ENCODE data around the gene BCL2L11. TPM values are rescaled to one million over a fixed set of nuclear protein-coding genes. Genes with fewer than 3 reads are reported as not detected.

The BCL2L11 gene
- total RNA-seq, 1 donor from 2014 or later, result 11.4 TPM

DNA sequence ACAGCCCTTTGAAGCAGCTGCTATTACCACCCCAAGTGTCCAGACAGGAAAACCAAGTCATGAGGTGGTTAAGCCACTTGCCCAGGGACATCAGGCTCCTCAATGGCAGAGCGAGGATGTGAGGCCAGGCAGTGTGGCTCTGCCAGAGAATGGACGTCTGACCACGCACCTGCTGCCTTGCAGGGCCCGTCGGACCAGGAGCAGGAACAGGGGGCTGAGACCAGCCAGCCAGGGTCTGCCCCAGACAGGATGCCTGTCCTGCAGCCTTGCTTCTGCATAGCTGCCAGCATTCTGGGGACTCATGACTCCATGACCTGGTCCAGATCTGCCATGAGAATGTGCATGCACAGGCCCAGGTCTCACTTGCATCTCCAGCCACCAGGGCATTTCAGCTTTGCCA, 52.0 kb downstream of the BCL2L11 start:
- DNase-seq (ENCODE audit: low spot score), result no peak
- Mint-ChIP-seq H3K9me3 (ENCODE audit: low read depth) (no peaks in the 10 kb centered on the region), H3K27ac (ENCODE audit: unreplicated experiment) (no peak overlapping the region), H3K4me1 (ENCODE audit: low read depth) (peaks cover 16% of the 10 kb centered on the region), H3K36me3 (ENCODE audit: low read depth) (no peaks in the 10 kb centered on the region), H3K4me3 (ENCODE audit: unreplicated experiment) (no peak overlapping the region), H3K27me3 (ENCODE audit: low read depth) (peaks cover 3% of the 10 kb centered on the region)
- TF ChIP-seq, protein P1, sequence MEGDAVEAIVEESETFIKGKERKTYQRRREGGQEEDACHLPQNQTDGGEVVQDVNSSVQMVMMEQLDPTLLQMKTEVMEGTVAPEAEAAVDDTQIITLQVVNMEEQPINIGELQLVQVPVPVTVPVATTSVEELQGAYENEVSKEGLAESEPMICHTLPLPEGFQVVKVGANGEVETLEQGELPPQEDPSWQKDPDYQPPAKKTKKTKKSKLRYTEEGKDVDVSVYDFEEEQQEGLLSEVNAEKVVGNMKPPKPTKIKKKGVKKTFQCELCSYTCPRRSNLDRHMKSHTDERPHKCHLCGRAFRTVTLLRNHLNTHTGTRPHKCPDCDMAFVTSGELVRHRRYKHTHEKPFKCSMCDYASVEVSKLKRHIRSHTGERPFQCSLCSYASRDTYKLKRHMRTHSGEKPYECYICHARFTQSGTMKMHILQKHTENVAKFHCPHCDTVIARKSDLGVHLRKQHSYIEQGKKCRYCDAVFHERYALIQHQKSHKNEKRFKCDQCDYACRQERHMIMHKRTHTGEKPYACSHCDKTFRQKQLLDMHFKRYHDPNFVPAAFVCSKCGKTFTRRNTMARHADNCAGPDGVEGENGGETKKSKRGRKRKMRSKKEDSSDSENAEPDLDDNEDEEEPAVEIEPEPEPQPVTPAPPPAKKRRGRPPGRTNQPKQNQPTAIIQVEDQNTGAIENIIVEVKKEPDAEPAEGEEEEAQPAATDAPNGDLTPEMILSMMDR (IDR thresholded peaks at IDR 0.05), result no peak

DNA sequence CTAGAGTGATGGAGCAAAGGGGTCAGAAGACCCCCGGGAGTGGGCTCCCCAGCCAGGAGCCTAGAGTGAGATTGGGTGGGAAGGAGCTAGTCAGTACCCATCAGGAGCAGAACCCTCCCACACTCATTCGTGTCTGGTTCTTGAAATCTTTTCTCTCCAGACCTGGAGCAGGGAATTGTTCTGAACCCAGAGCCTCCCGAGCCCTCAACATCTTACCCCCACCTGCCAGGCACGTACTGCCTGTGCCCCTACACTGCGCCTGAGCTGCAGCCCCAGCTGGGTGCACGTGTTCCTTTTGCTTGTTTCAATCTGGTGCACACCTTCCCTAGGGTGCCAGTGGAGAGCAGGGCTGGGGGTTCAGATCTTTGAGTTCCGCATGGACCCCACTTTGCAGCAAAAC, 52.6 kb downstream of the BCL2L11 start:
- TF ChIP-seq, protein P1 (IDR thresholded peaks at IDR 0.05), result no peak
- Mint-ChIP-seq H3K27me3 (ENCODE audit: low read depth) (peaks cover 3% of the 10 kb centered on the region), H3K36me3 (ENCODE audit: low read depth) (no peaks in the 10 kb centered on the region), H3K9me3 (ENCODE audit: low read depth) (no peaks in the 10 kb centered on the region), H3K4me3 (ENCODE audit: unreplicated experiment) (no peak overlapping the region), H3K27ac (ENCODE audit: unreplicated experiment) (no peak overlapping the region), H3K4me1 (ENCODE audit: low read depth) (peaks cover 10% of the 10 kb centered on the region)
- DNase-seq (ENCODE audit: low spot score), result no peak

DNA sequence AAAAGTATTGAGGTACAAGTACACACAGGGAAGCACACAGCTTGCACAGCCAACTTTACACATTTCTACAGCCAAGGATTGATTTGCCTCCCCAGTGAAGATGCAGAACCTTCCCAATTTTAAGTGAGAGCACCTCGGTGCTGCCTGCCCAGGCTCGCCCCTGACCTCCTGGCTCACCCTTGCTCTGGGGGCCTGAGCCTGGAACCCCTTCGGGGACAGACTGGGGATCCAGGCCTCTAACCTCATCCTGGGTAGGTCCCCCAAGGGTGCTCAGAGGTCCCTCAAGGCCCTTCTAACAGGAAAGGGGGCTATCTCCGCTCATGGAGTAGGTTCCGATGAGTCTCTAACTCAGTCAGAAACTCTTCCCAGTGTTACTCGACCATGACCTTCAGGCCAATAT, 53.1 kb downstream of the BCL2L11 start:
- Mint-ChIP-seq H3K36me3 (ENCODE audit: low read depth) (no peaks in the 10 kb centered on the region), H3K9me3 (ENCODE audit: low read depth) (no peaks in the 10 kb centered on the region), H3K27me3 (ENCODE audit: low read depth) (peaks cover 3% of the 10 kb centered on the region), H3K4me3 (ENCODE audit: unreplicated experiment) (no peak overlapping the region), H3K4me1 (ENCODE audit: low read depth) (peaks cover 5% of the 10 kb centered on the region), H3K27ac (ENCODE audit: unreplicated experiment) (no peak overlapping the region)
- DNase-seq (ENCODE audit: low spot score), result no peak
- TF ChIP-seq, protein P1 (IDR thresholded peaks at IDR 0.05), result no peak

DNA sequence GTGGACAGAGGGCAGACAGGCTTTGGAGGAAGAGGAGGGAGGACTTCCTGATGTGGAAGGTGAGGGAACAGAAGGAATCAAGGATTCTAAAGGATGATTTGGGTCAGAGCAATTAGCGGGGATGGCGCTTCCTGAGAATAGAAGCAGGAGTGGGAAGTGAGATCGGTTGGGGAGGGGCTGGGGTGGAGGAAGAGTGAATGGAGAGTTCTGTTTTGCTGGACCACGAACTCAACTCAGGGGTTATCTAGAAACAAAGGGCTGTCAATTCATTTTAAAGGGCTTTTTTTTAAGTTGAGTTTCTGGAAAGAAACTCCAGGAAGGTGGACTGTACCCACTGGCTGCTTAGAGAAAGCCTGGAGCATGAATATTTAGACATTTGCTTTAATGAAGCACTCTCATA, 54.9 kb downstream of the BCL2L11 start:
- H3K4me1 Mint-ChIP-seq (ENCODE audit: low read depth), result peaks cover 9% of the 10 kb centered on the region
- TF ChIP-seq, protein P1 (IDR thresholded peaks at IDR 0.05), result no peak
- no peaks in the 10 kb centered on the region for H3K9me3 Mint-ChIP-seq (ENCODE audit: low read depth)
- no peaks in the 10 kb centered on the region for H3K36me3 Mint-ChIP-seq (ENCODE audit: low read depth)
- no peak overlapping the region for H3K4me3 Mint-ChIP-seq (ENCODE audit: unreplicated experiment)
- peaks cover 3% of the 10 kb centered on the region for H3K27me3 Mint-ChIP-seq (ENCODE audit: low read depth)
- DNase-seq (ENCODE audit: low spot score), result no peak
- H3K27ac Mint-ChIP-seq (ENCODE audit: unreplicated experiment), result no peak overlapping the region

DNA sequence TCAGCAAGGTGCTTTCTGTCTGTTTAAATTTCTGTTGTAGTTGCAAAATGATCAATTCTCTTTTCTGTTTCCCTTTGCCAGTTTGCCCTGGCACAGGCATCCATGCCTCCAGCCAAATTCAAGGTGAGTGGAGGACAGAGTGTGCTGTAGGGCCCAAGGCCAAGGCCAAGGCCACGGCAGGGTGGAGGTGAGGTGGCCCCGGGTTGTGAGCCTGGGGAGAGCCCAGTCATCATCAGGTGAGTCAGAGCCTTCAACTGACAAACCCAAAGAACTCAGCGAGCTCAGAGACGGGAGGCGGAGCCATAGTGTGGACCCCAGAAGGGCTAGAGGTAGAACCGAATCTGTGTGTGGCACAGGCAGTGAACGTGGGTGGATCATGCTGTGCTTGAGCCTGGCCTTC, 55.7 kb downstream of the BCL2L11 start:
- peaks cover 3% of the 10 kb centered on the region for H3K27me3 Mint-ChIP-seq (ENCODE audit: low read depth)
- no peaks in the 10 kb centered on the region for H3K9me3 Mint-ChIP-seq (ENCODE audit: low read depth)
- TF ChIP-seq, protein P1 (IDR thresholded peaks at IDR 0.05), result no peak
- H3K4me1 Mint-ChIP-seq (ENCODE audit: low read depth), result peaks cover 9% of the 10 kb centered on the region
- no peak for DNase-seq (ENCODE audit: low spot score)
- no peak overlapping the region for H3K4me3 Mint-ChIP-seq (ENCODE audit: unreplicated experiment)
- no peak overlapping the region for H3K27ac Mint-ChIP-seq (ENCODE audit: unreplicated experiment)
- H3K36me3 Mint-ChIP-seq (ENCODE audit: low read depth), result no peaks in the 10 kb centered on the region

Data from chondrocyte (in vitro differentiated cells).